Stimulated activated naive CD4-positive, alpha-beta T cell treated with Interleukin-2 at 50 U/mL for 16 hours (primary cell): ENCODE results near the gene EFCAB13.

ENCODE experiments used
- DNase-seq: peaks from one replicate; lab custom pipeline; 2025; lab: John Stamatoyannopoulos, UW

The EFCAB13 gene

GRCh38 chr17:47323382-47324223, at the start of gene EFCAB13:
EFCAB13 (plus strand) TSS chr17:47323955; CDS start chr17:47328354, 4,399 bp downstream.
- DNase-seq = peak; percentile 66

GRCh38 chr17:47274319-47275069, 49.3 kb upstream of the EFCAB13 start:
- DNase-seq = no peak

GRCh38 chr17:47275245-47275984, 48.3 kb upstream of the EFCAB13 start:
- DNase-seq = no peak

- no peak for DNase-seq
These were observed 47.3 kb upstream of the EFCAB13 start for GRCh38 chr17:47276444-47276843.

- DNase-seq = no peak
These were observed 46.9 kb upstream of the EFCAB13 start for GRCh38 chr17:47276868-47277267.

- DNase-seq = no peak
These were observed 45.8 kb upstream of the EFCAB13 start for GRCh38 chr17:47277921-47278320.

GRCh38 chr17:47278561-47278960, 45.2 kb upstream of the EFCAB13 start:
- no peak for DNase-seq

GRCh38 chr17:47279062-47279801, 44.5 kb upstream of the EFCAB13 start:
- no peak for DNase-seq

GRCh38 chr17:47280072-47280811, 43.5 kb upstream of the EFCAB13 start:
- DNase-seq = no peak

- no peak for DNase-seq
These were observed 42.5 kb upstream of the EFCAB13 start for GRCh38 chr17:47281216-47281615.

GRCh38 chr17:47285003-47285402, 38.8 kb upstream of the EFCAB13 start:
- DNase-seq = no peak

GRCh38 chr17:47286198-47286914, 37.4 kb upstream of the EFCAB13 start:
- DNase-seq = no peak

GRCh38 chr17:47287068-47287467, 36.7 kb upstream of the EFCAB13 start:
- no peak for DNase-seq

GRCh38 chr17:47287639-47288038, 36.1 kb upstream of the EFCAB13 start:
- DNase-seq = no peak

GRCh38 chr17:47288531-47289116, 35.1 kb upstream of the EFCAB13 start:
- DNase-seq = no peak

- no peak for DNase-seq
These were observed 34.5 kb upstream of the EFCAB13 start for GRCh38 chr17:47289302-47289701.

GRCh38 chr17:47290870-47291241, 32.9 kb upstream of the EFCAB13 start:
- no peak for DNase-seq

GRCh38 chr17:47291242-47291873, 32.4 kb upstream of the EFCAB13 start:
- DNase-seq = no peak

GRCh38 chr17:47292206-47292605, 31.5 kb upstream of the EFCAB13 start:
- DNase-seq = no peak
